Mesendoderm (in vitro differentiated cells): ENCODE results near the gene KCNQ5.

Source experiments
- DNase-seq: peaks from one replicate; pipeline ENCODE4 v3.0.0; 2013
- H2AK5ac ChIP-seq: 2 replicates; pipeline ENCODE4 v1.6.1; 2013; ENCODE audit warnings: low read length, inconsistent platforms
- H2BK120ac ChIP-seq: 2 replicates; pipeline ENCODE4 v1.6.1; 2013; ENCODE audit warnings: low read depth, mild to moderate bottlenecking, low read length, moderate library complexity, mixed read lengths
- H2BK15ac ChIP-seq: replicated peaks from 2 replicates; pipeline ENCODE4 v1.6.1; 2013; ENCODE audit warnings: low read depth, mild to moderate bottlenecking, moderate library complexity
- H2BK5ac ChIP-seq: 2 replicates; pipeline ENCODE4 v1.6.1; 2013; ENCODE audit warnings: low read length, inconsistent platforms
- H3K18ac ChIP-seq: 2 replicates; pipeline ENCODE4 v1.6.1; 2013; ENCODE audit warnings: mild to moderate bottlenecking, low read length, mixed read lengths
- H3K23ac ChIP-seq: one replicate; pipeline ENCODE4 v1.6.1; 2013; ENCODE audit warnings: low read length
- H3K27ac ChIP-seq: 2 replicates; pipeline ENCODE4 v1.5.1; 2013; ENCODE audit warnings: low read depth, mild to moderate bottlenecking, inconsistent platforms, low read length, moderate library complexity
- H3K27me3 ChIP-seq: 2 replicates; pipeline ENCODE4 v1.6.1; 2013; ENCODE audit warnings: low read length, control low read depth, mild to moderate bottlenecking, inconsistent platforms; ENCODE audit not compliant: insufficient read depth, poor library complexity
- H3K36me3 ChIP-seq: 2 replicates; pipeline ENCODE4 v1.6.1; 2013; ENCODE audit warnings: low read length, inconsistent platforms; ENCODE audit not compliant: control insufficient read depth, insufficient read depth
- H3K4ac ChIP-seq: one replicate; pipeline ENCODE4 v1.6.1; 2013; ENCODE audit warnings: low read depth, mild to moderate bottlenecking, low read length, moderate library complexity
- H3K4me1 ChIP-seq: 2 replicates; pipeline ENCODE4 v1.6.1; 2013; ENCODE audit warnings: low read depth, low read length, inconsistent platforms; ENCODE audit not compliant: control insufficient read depth
- H3K4me2 ChIP-seq: 2 replicates; pipeline ENCODE4 v1.6.1; 2013; ENCODE audit warnings: low read length
- H3K4me3 ChIP-seq: 2 replicates; pipeline ENCODE4 v1.5.1; 2013; ENCODE audit warnings: mild to moderate bottlenecking, low read length
- H3K56ac ChIP-seq: one replicate; pipeline ENCODE4 v1.6.1; 2013; ENCODE audit warnings: low read length
- H3K79me1 ChIP-seq: 2 replicates; pipeline ENCODE4 v1.6.1; 2013; ENCODE audit warnings: low read length, inconsistent platforms
- H3K79me2 ChIP-seq: 2 replicates; pipeline ENCODE4 v1.6.1; 2013; ENCODE audit warnings: mild to moderate bottlenecking, low read length; ENCODE audit not compliant: control insufficient read depth, insufficient read depth
- H3K9ac ChIP-seq: 2 replicates; pipeline ENCODE4 v1.6.1; 2013; ENCODE audit warnings: low read length, inconsistent platforms
- H4K5ac ChIP-seq: one replicate; pipeline ENCODE4 v1.6.1; 2013; ENCODE audit warnings: low read length
- H4K8ac ChIP-seq: one replicate; pipeline ENCODE4 v1.6.1; 2013; ENCODE audit warnings: low read depth, mild to moderate bottlenecking, control low read depth, low read length, moderate library complexity
- WGBS: extraction: QIAGEN DNeasy Blood & Tissue Kit; methylation state at CpG from one replicate; pipeline ENCODE4 v1.1.7; 2013; ENCODE audit warnings: low lambda C conversion rate, missing lambda C conversion rate; ENCODE audit not compliant: insufficient coverage; ENCODE audit errors: extremely low coverage; 5-methylcytosine and 5-hydroxymethylcytosine counted together

Gene KCNQ5

DNA sequence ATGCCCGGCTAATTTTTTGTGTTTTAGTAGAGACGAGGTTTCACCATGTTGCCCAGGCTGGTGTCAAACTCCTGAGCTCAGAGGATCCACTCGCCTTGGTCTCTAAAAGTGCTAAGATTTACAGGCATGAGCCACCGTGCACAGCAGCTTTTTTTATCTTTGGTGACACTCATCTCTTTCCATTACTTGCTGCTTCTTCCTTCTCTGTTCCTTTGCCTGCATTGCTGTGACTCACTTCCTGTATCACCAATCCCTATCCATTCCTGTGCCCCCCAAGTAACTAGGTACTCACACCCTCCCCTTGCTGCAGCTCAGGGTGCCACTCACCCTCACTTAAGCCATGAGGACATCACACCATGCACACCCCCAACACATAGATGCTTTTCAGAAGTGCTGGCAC lies 578.9 kb downstream of the KCNQ5 start:
- H2BK15ac ChIP-seq, result no peak overlapping the region
- H2BK5ac ChIP-seq, result no peak overlapping the region
- H3K4ac ChIP-seq, result no peak overlapping the region
- no peak overlapping the region for H2BK120ac ChIP-seq
- no CpG with 5 or more reads among the region's 4 CpGs for WGBS
- H2AK5ac ChIP-seq, result no peak overlapping the region
- H3K36me3 ChIP-seq, result no peaks in the 10 kb centered on the region
- no peak for DNase-seq
- no peak overlapping the region for H3K27ac ChIP-seq
- no peak overlapping the region for H3K18ac ChIP-seq
- H3K9ac ChIP-seq, result no peak overlapping the region
- no peak overlapping the region for H3K23ac ChIP-seq
- H4K5ac ChIP-seq, result no peak overlapping the region
- no peaks in the 10 kb centered on the region for H3K79me1 ChIP-seq
- H3K56ac ChIP-seq, result no peak overlapping the region
- H3K27me3 ChIP-seq, result no peaks in the 10 kb centered on the region
- H3K4me1 ChIP-seq, result no peaks in the 10 kb centered on the region
- no peak overlapping the region for H3K4me3 ChIP-seq
- H3K79me2 ChIP-seq, result no peaks in the 10 kb centered on the region
- no peak overlapping the region for H4K8ac ChIP-seq
- H3K4me2 ChIP-seq, result no peak overlapping the region

DNA sequence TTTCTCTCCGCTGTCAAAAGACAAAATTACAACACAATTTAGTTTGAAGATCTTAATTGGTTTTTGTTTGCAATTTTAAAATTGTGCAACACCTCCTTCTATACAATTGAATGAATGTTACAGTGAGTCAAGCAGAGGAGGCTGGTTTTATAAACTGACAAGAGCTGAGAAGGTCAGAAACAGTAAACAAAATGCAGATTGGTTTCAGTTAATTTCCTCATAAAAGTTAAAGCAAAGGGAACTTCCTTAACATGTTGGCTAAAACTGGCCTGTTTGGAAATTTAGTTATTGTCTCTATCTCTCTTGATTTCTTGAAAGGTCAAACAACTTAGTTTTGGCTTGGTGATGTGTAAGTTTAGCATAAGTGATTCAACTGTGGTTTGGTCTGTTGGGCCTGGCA lies 581.2 kb downstream of the KCNQ5 start:
- Histone ChIP-seq H3K79me1 (no peaks in the 10 kb centered on the region), H3K4me3 (no peak overlapping the region), H3K4ac (no peak overlapping the region), H3K4me1 (no peaks in the 10 kb centered on the region), H4K8ac (no peak overlapping the region), H3K27me3 (no peaks in the 10 kb centered on the region), H2AK5ac (no peak overlapping the region), H3K4me2 (no peak overlapping the region), H3K27ac (no peak overlapping the region), H3K56ac (no peak overlapping the region), H3K9ac (no peak overlapping the region), H2BK15ac (no peak overlapping the region), H4K5ac (no peak overlapping the region), H2BK5ac (no peak overlapping the region), H3K36me3 (no peaks in the 10 kb centered on the region), H3K18ac (no peak overlapping the region), H3K79me2 (no peaks in the 10 kb centered on the region), H3K23ac (no peak overlapping the region), H2BK120ac (no peak overlapping the region)
- no CpG with 5 or more reads among the region's 1 CpG for WGBS
- no peak for DNase-seq

DNA sequence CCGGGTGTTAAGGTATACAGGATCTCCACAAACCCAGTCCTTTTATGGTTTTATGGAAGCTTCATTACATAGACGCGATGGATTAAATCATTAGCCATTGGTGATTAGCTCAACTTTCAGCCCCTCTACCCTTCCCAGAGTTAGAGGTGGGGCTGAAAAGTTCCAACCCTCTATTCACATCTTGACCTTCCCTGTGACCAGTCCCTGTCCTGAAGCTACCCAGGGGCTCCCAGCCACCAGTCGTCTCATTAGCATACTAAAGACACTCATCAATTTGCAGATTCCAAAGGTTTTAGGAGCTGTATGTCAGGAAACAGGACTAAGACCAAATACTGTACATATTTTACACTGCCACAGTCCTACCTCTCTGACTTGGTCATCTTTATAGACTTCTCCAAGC lies 582.4 kb downstream of the KCNQ5 start:
- Histone ChIP-seq H3K4me1 (no peaks in the 10 kb centered on the region), H4K8ac (no peak overlapping the region), H3K4me3 (no peak overlapping the region), H3K4me2 (no peak overlapping the region), H3K4ac (no peak overlapping the region), H2BK15ac (no peak overlapping the region), H4K5ac (no peak overlapping the region), H2AK5ac (no peak overlapping the region), H3K27ac (no peak overlapping the region), H3K23ac (no peak overlapping the region), H3K27me3 (no peaks in the 10 kb centered on the region), H2BK5ac (no peak overlapping the region), H3K79me2 (no peaks in the 10 kb centered on the region), H3K9ac (no peak overlapping the region), H3K36me3 (no peaks in the 10 kb centered on the region), H3K56ac (no peak overlapping the region), H3K18ac (no peak overlapping the region), H2BK120ac (no peak overlapping the region), H3K79me1 (no peaks in the 10 kb centered on the region)
- DNase-seq, result no peak
- no CpG with 5 or more reads among the region's 4 CpGs for WGBS

DNA sequence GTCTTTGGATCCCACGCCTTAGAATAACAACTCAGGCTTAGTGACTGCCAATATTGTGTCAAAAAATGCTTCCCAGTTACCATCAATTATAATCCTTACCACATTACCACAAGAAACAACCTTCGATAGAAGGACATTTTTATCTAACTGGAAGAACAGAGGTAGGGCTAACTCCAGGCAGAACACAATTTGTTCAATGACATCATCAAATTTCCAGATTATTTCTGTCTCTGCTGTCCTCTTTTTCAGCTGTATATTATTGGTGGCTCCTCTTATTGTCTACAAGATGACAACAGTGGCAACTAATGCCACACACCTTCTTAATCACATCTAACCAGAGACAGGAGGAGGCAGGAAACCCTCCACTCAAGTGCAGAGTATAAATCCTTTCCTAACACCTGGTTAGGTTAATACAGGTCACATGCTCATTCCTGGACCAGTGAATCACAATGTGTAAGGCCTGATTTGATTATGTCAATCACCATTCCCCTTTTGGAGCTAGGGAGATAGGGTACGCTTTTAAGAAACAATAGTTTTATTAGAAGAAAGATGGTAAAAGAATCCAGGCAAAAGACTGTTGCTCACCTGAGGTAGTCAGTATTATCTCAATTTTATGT lies 585.5 kb downstream of the KCNQ5 start:
- Histone ChIP-seq H3K36me3 (no peaks in the 10 kb centered on the region), H3K27me3 (no peaks in the 10 kb centered on the region), H3K79me1 (no peaks in the 10 kb centered on the region), H4K5ac (no peak overlapping the region), H3K4me2 (no peak overlapping the region), H3K4me1 (no peaks in the 10 kb centered on the region), H2AK5ac (no peak overlapping the region), H2BK120ac (no peak overlapping the region), H3K9ac (no peak overlapping the region), H4K8ac (no peak overlapping the region), H3K4ac (no peak overlapping the region), H3K79me2 (no peaks in the 10 kb centered on the region), H3K56ac (no peak overlapping the region), H3K18ac (no peak overlapping the region), H3K27ac (no peak overlapping the region), H3K4me3 (no peak overlapping the region), H2BK15ac (no peak overlapping the region), H2BK5ac (no peak overlapping the region), H3K23ac (no peak overlapping the region)
- no peak for DNase-seq
- no CpG with 5 or more reads among the region's 3 CpGs for WGBS

DNA sequence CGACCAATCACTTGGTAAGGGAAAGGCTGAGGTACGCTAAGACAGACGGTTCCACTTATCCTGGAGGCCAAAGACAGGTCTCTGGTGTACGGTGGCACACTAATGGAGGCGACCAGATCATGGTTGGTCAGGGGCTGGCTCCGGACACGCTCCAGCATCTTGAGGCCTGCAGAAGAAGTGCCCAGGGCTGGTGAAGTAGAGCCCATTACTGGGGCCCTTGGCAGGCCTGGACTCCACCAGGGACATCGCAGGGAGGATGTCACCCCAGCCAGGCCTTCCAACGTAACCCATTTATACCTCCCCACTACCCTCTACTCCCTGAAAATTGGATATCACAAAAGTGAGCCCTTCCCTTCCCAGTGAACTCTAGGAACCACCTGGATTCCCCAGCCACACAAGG lies 587.3 kb downstream of the KCNQ5 start:
- WGBS, result no CpG with 5 or more reads among the region's 9 CpGs
- no peak overlapping the region for H2AK5ac ChIP-seq
- H3K4me1 ChIP-seq, result no peaks in the 10 kb centered on the region
- H3K4me3 ChIP-seq, result no peak overlapping the region
- no peaks in the 10 kb centered on the region for H3K36me3 ChIP-seq
- H3K9ac ChIP-seq, result no peak overlapping the region
- no peak for DNase-seq
- no peak overlapping the region for H4K5ac ChIP-seq
- no peaks in the 10 kb centered on the region for H3K79me2 ChIP-seq
- no peak overlapping the region for H4K8ac ChIP-seq
- H3K56ac ChIP-seq, result no peak overlapping the region
- no peak overlapping the region for H3K23ac ChIP-seq
- H3K4me2 ChIP-seq, result no peak overlapping the region
- no peaks in the 10 kb centered on the region for H3K27me3 ChIP-seq
- H3K27ac ChIP-seq, result no peak overlapping the region
- no peaks in the 10 kb centered on the region for H3K79me1 ChIP-seq
- no peak overlapping the region for H2BK15ac ChIP-seq
- no peak overlapping the region for H2BK120ac ChIP-seq
- no peak overlapping the region for H3K18ac ChIP-seq
- no peak overlapping the region for H3K4ac ChIP-seq
- H2BK5ac ChIP-seq, result no peak overlapping the region

DNA sequence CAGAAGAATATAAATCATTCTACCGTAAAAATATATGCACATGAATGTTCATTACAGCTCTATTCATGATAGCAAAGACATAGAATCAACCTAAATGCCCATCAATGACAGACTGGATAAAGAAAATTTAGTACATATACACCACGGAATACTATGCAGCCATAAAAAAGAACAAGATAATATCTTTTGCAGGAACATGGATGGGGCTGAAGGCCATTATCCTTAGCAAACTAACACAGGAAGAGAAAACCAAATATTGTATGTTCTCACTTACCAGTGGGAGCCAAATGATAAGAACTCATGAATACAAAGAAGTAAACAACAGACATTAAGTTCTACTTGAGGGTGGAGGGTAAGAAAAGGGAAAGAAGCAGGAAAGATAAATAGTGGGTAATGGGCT lies 595.0 kb downstream of the KCNQ5 start:
- no peak overlapping the region for H3K9ac ChIP-seq
- no peak overlapping the region for H3K4me2 ChIP-seq
- H3K36me3 ChIP-seq, result no peaks in the 10 kb centered on the region
- H3K4me1 ChIP-seq, result no peaks in the 10 kb centered on the region
- H2BK120ac ChIP-seq, result no peak overlapping the region
- H3K4me3 ChIP-seq, result no peak overlapping the region
- WGBS, result no CpG with 5 or more reads among the region's 2 CpGs
- H3K23ac ChIP-seq, result no peak overlapping the region
- DNase-seq, result no peak
- H2BK5ac ChIP-seq, result no peak overlapping the region
- H2AK5ac ChIP-seq, result no peak overlapping the region
- H3K79me2 ChIP-seq, result no peaks in the 10 kb centered on the region
- no peak overlapping the region for H2BK15ac ChIP-seq
- no peak overlapping the region for H3K4ac ChIP-seq
- no peak overlapping the region for H3K27ac ChIP-seq
- no peak overlapping the region for H3K56ac ChIP-seq
- no peak overlapping the region for H4K8ac ChIP-seq
- H4K5ac ChIP-seq, result no peak overlapping the region
- no peaks in the 10 kb centered on the region for H3K27me3 ChIP-seq
- no peak overlapping the region for H3K18ac ChIP-seq
- no peaks in the 10 kb centered on the region for H3K79me1 ChIP-seq
